ENCODE data around the gene ZNF302.
"Not testable (repeated sequence)": the region's sequence is repeated elsewhere in the genome, so short reads cannot be mapped to it uniquely, and the experiment has no call there.

The ZNF302 gene

GRCh38 chr19:34671972-34672371 is 5.5 kb upstream of the ZNF302 start:
- no peak for DNase-seq (ENCODE audit: low read depth in 1 of 2, low spot score in 1 of 2)

- DNase-seq (ENCODE audit: low read depth in 1 of 2, low spot score in 1 of 2): no peak
Measured at GRCh38 chr19:34673590-34673989, 3.9 kb upstream of the ZNF302 start.

GRCh38 chr19:34675250-34675649 is 2.2 kb upstream of the ZNF302 start:
- DNase-seq (ENCODE audit: low read depth in 1 of 2, low spot score in 1 of 2): no peak

GRCh38 chr19:34675919-34676318 is 1.6 kb upstream of the ZNF302 start:
- no peak for DNase-seq (ENCODE audit: low read depth in 1 of 2, low spot score in 1 of 2)

GRCh38 chr19:34676697-34677385 is 637 bp upstream of the ZNF302 start, which contains the start of gene SCGB2B2:
TSS of gene SCGB2B2 (minus strand) at chr19:34677159. CDS start at chr19:34594563, 82,596 bp downstream.
- DNase-seq (ENCODE audit: low read depth in 1 of 2, low spot score in 1 of 2): peak in 1 of 2 donors; percentile 78

- no peak for DNase-seq (ENCODE audit: low read depth in 1 of 2, low spot score in 1 of 2)
Measured at GRCh38 chr19:34678085-34678412, 571 bp downstream of the ZNF302 start.

- DNase-seq (ENCODE audit: low read depth in 1 of 2, low spot score in 1 of 2): no peak
Measured at GRCh38 chr19:34678421-34678820, 943 bp downstream of the ZNF302 start.

GRCh38 chr19:34681478-34681877 is 4.0 kb downstream of the ZNF302 start:
- no peak for DNase-seq (ENCODE audit: low read depth in 1 of 2, low spot score in 1 of 2)

- not testable (repeated sequence) for DNase-seq (ENCODE audit: low read depth in 1 of 2, low spot score in 1 of 2)
Measured at GRCh38 chr19:34685266-34685665, 7.8 kb downstream of the ZNF302 start.

GRCh38 chr19:34686455-34686854 is 9.0 kb downstream of the ZNF302 start:
- DNase-seq (ENCODE audit: low read depth in 1 of 2, low spot score in 1 of 2): no peak

- DNase-seq (ENCODE audit: low read depth in 1 of 2, low spot score in 1 of 2): no peak
Measured at GRCh38 chr19:34687348-34687747, 9.9 kb downstream of the ZNF302 start.

- no peak for DNase-seq (ENCODE audit: low read depth in 1 of 2, low spot score in 1 of 2)
Measured at GRCh38 chr19:34688592-34688991, 11.1 kb downstream of the ZNF302 start.

GRCh38 chr19:34690372-34690771 is 12.9 kb downstream of the ZNF302 start:
- DNase-seq (ENCODE audit: low read depth in 1 of 2, low spot score in 1 of 2): no peak

- DNase-seq (ENCODE audit: low read depth in 1 of 2, low spot score in 1 of 2): no peak
Measured at GRCh38 chr19:34692549-34692948, 15.1 kb downstream of the ZNF302 start.

GRCh38 chr19:34707661-34708060 is 30.2 kb downstream of the ZNF302 start:
- no peak for DNase-seq (ENCODE audit: low read depth in 1 of 2, low spot score in 1 of 2)

- DNase-seq (ENCODE audit: low read depth in 1 of 2, low spot score in 1 of 2): no peak
Measured at GRCh38 chr19:34711890-34712289, 34.4 kb downstream of the ZNF302 start.

- peak; percentile 19 to 74 for DNase-seq (ENCODE audit: low read depth in 1 of 2, low spot score in 1 of 2)
Measured at GRCh38 chr19:34712395-34713261, 35.1 kb downstream of the ZNF302 start.

GRCh38 chr19:34713262-34713637 is 35.8 kb downstream of the ZNF302 start:
- DNase-seq (ENCODE audit: low read depth in 1 of 2, low spot score in 1 of 2): no peak

GRCh38 chr19:34715357-34715756 is 37.9 kb downstream of the ZNF302 start:
- DNase-seq (ENCODE audit: low read depth in 1 of 2, low spot score in 1 of 2): no peak

GRCh38 chr19:34722353-34722752 is 44.9 kb downstream of the ZNF302 start:
- no peak for DNase-seq (ENCODE audit: low read depth in 1 of 2, low spot score in 1 of 2)

GRCh38 chr19:34725400-34725799 is 47.9 kb downstream of the ZNF302 start:
- no peak for DNase-seq (ENCODE audit: low read depth in 1 of 2, low spot score in 1 of 2)

- DNase-seq (ENCODE audit: low read depth in 1 of 2, low spot score in 1 of 2): no peak
Measured at GRCh38 chr19:34731019-34731829, 53.7 kb downstream of the ZNF302 start.

Data from activated CD4-positive, alpha-beta T cell treated with anti-CD3 and anti-CD28 coated beads, Interleukin-2, amount 50 U/mL, for 24 hours (primary cell).